Measurements from ENCODE around the gene SASH1. TPM values are rescaled to one million over a fixed set of nuclear protein-coding genes. Genes with fewer than 3 reads are reported as not detected.
A peak's percentile ranks its signal among the peaks of the same experiment; 100 is the strongest.

Gene SASH1
- total RNA-seq, 1 experiment from 2014 or later: 19.2 TPM

DNA sequence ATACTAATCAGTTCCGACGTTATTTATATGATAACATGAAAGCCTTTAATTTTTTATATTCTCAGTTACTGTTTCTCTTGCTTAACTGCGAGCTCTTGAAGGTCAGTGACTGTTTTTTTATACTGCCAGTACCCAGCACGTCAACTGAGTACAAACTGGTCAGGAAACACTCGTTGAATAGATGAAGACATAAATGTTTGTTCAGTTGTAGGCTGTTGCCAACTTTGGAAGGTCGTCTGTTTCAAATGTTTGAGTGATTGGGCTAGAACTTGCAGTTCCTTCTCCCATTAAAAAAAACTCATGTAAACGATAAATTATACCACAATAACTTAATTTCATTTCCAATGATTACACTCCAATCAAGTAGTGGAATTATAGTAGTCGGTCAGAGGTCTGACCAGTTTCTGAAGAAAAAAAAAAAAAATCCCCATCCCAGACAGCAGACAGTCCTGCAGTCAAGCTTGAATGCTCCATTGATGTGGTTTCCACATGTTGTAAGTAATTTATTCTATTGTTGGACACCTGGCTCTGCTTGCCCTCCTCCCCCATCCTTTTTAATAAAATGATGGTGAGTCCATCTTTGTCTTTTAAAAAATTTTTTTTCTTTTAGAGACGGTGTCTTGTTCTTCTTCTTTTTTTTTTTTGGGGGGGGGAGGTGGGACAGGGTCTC, 81.1 kb downstream of the SASH1 start:
- Histone ChIP-seq H3K27me3 (replicated peaks; ENCODE audit: insufficient read depth, low read depth, low read length, poor library complexity) (no peaks in the 10 kb centered on the region), H3K36me3 (ENCODE audit: insufficient read depth, low read length, poor library complexity, severe bottlenecking) (no peaks in the 10 kb centered on the region), H3K4me1 (ENCODE audit: insufficient read depth, low read length, poor library complexity, severe bottlenecking) (peaks cover 24% of the 10 kb centered on the region), H3K9me3 (ENCODE audit: low read depth, low read length, poor library complexity, severe bottlenecking) (no peaks in the 10 kb centered on the region), H3K4me3 (ENCODE audit: low read depth, low read length, poor library complexity, severe bottlenecking) (no peak overlapping the region), H3K27ac (ENCODE audit: low read depth, low read length, poor library complexity, severe bottlenecking) (no peak overlapping the region)
- BruUV-seq (replicated peaks): no TSS peak
- TF ChIP-seq, protein P1, sequence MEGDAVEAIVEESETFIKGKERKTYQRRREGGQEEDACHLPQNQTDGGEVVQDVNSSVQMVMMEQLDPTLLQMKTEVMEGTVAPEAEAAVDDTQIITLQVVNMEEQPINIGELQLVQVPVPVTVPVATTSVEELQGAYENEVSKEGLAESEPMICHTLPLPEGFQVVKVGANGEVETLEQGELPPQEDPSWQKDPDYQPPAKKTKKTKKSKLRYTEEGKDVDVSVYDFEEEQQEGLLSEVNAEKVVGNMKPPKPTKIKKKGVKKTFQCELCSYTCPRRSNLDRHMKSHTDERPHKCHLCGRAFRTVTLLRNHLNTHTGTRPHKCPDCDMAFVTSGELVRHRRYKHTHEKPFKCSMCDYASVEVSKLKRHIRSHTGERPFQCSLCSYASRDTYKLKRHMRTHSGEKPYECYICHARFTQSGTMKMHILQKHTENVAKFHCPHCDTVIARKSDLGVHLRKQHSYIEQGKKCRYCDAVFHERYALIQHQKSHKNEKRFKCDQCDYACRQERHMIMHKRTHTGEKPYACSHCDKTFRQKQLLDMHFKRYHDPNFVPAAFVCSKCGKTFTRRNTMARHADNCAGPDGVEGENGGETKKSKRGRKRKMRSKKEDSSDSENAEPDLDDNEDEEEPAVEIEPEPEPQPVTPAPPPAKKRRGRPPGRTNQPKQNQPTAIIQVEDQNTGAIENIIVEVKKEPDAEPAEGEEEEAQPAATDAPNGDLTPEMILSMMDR (conservative IDR thresholded peaks at IDR 0.05; ENCODE audit: low read depth, low read length): no peak
- TF ChIP-seq EZH2 (IDR thresholded peaks at IDR 0.05; ENCODE audit: borderline replicate concordance, low read depth, low read length, poor library complexity, severe bottlenecking): no peak
- POLR2A ChIA-PET (ENCODE audit: low non-redundant PET): no interaction called here
- intact Hi-C loops (cut with micrococcal nuclease; ENCODE audit: unreplicated experiment): no loop called here
- DNase-seq (ENCODE audit: low spot score): no peak
- CTCF ChIA-PET: no interaction called here

DNA sequence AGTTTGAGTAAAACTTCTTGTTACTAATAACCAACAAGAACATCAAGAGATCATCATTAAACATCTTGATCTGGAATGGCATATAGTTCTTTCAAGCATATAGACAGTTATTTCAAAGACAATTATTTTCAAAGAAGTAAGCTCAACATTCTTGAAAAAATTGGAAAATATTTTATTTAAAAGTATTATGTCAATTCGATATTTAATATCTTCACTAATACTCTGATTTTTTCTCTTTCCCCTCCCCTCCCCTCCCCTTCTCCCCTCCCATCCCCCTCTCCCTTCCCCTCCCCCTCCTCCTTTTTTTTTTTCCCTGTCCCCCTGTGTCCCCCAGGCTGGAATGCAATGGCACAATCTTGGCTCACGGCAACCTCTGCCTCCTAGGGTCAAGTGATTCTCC, 82.8 kb downstream of the SASH1 start:
- intact Hi-C loops (cut with micrococcal nuclease; ENCODE audit: unreplicated experiment): no loop called here
- no TSS peak for BruUV-seq (replicated peaks)
- Histone ChIP-seq H3K4me3 (ENCODE audit: low read depth, low read length, poor library complexity, severe bottlenecking) (no peak overlapping the region), H3K27me3 (replicated peaks; ENCODE audit: insufficient read depth, low read depth, low read length, poor library complexity) (no peaks in the 10 kb centered on the region), H3K9me3 (ENCODE audit: low read depth, low read length, poor library complexity, severe bottlenecking) (no peaks in the 10 kb centered on the region), H3K4me1 (ENCODE audit: insufficient read depth, low read length, poor library complexity, severe bottlenecking) (peaks cover 29% of the 10 kb centered on the region), H3K27ac (ENCODE audit: low read depth, low read length, poor library complexity, severe bottlenecking) (no peak overlapping the region), H3K36me3 (ENCODE audit: insufficient read depth, low read length, poor library complexity, severe bottlenecking) (no peaks in the 10 kb centered on the region)
- DNase-seq (ENCODE audit: low spot score): no peak
- TF ChIP-seq, protein P1 (conservative IDR thresholded peaks at IDR 0.05; ENCODE audit: low read depth, low read length): no peak
- TF ChIP-seq EZH2 (IDR thresholded peaks at IDR 0.05; ENCODE audit: borderline replicate concordance, low read depth, low read length, poor library complexity, severe bottlenecking): no peak
- ChIA-PET POLR2A (ENCODE audit: low non-redundant PET) (interaction anchor here (0.7 kb wide), 1 partner anchor 645 kb away, joined by 21 read pairs; no protein-coding TSS in a partner anchor), CTCF (no interaction called here)

DNA sequence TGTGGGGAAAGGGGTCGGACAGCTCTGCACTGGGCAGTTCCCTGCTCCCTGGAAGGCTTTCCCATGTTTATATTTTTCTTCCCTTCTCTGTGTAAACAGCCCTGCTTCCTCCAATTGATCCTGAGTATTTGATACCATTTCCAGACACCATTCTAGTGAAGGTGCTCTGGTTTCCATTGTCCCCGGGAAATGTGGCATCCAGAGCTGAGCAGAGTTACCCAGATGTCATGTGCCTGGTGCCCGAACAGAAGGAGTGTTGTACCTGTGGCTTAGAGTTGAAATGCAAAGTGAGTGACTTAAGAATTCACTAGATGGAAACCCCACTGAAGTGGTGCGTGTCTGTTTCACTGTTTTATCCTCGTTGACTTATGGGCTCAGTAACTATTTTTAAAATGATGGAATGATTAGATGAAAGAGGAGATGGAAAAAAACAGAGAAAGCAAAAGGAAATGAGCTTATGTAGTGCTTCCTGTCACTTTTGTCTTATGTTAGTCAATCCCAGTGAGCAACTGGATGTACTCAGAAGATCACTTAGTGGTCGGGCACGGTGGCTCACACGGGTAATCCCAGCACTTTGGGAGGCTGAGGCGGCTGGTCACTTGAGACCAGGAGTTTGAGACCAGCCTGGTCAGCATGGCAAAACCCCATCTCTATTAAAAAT, 83.8 kb downstream of the SASH1 start:
- peak; percentile 84 for DNase-seq (ENCODE audit: low spot score)
- ChIA-PET POLR2A (ENCODE audit: low non-redundant PET) (interaction anchor here (0.6 kb wide), 1 partner anchor 67 kb away, joined by 4 read pairs; no protein-coding TSS in a partner anchor), CTCF (no interaction called here)
- Histone ChIP-seq H3K4me3 (ENCODE audit: low read depth, low read length, poor library complexity, severe bottlenecking) (no peak overlapping the region), H3K4me1 (ENCODE audit: insufficient read depth, low read length, poor library complexity, severe bottlenecking) (peaks cover 32% of the 10 kb centered on the region), H3K27me3 (replicated peaks; ENCODE audit: insufficient read depth, low read depth, low read length, poor library complexity) (no peaks in the 10 kb centered on the region), H3K9me3 (ENCODE audit: low read depth, low read length, poor library complexity, severe bottlenecking) (no peaks in the 10 kb centered on the region), H3K27ac (ENCODE audit: low read depth, low read length, poor library complexity, severe bottlenecking) (peak overlapping the region; percentile 34), H3K36me3 (ENCODE audit: insufficient read depth, low read length, poor library complexity, severe bottlenecking) (no peaks in the 10 kb centered on the region)
- TF ChIP-seq EZH2 (IDR thresholded peaks at IDR 0.05; ENCODE audit: borderline replicate concordance, low read depth, low read length, poor library complexity, severe bottlenecking): no peak
- TF ChIP-seq, protein P1 (conservative IDR thresholded peaks at IDR 0.05; ENCODE audit: low read depth, low read length): no peak
- intact Hi-C loops (cut with micrococcal nuclease; ENCODE audit: unreplicated experiment): no loop called here
- BruUV-seq (replicated peaks): no TSS peak

Data from A673 (cell line).